H1 (cell line): ENCODE measurements around the gene UBE2L6. TPM values are rescaled to one million over a fixed set of nuclear protein-coding genes. Genes with fewer than 3 reads are reported as not detected.

Experiments
- CTCF ChIA-PET: fragments of 300-600 bp; sonication (Branson Sonifier 250); formaldehyde crosslinking; loops from one replicate; lab custom pipeline; 2021; ENCODE audit not compliant: partially characterized antibody; lab: Charles Lee
- POLR2A ChIA-PET: fragments of 300-600 bp; sonication (Branson Sonifier 250); formaldehyde crosslinking; loops from one replicate; lab custom pipeline; 2021; ENCODE audit warnings: inconsistent platforms; ENCODE audit not compliant: partially characterized antibody; lab: Charles Lee
- DNase-seq, 2 experiments: peaks; one replicate each; pipeline versions ENCODE4 v3.0.0 to v3.0.0-alpha.2; 2010 to 2022; ENCODE audit warnings: low spot score in 2 of 2, low read depth in 1 of 2, mixed read lengths in 1 of 2
- FAIRE-seq: peaks from 2 replicates; lab custom pipeline; 2011; peaks lifted over from hg19 to GRCh38; lab: Jason Lieb, UNC
- H2AFZ ChIP-seq: 2 replicates; pipeline ENCODE4 v1.8.1; 2012; ENCODE audit warnings: low read length, inconsistent platforms
- H2AK5ac ChIP-seq: 2 replicates; pipeline ENCODE4 v1.6.1; 2013; ENCODE audit warnings: low read depth, low read length
- H2BK120ac ChIP-seq: replicated peaks from 2 replicates; pipeline ENCODE3; 2013; ENCODE audit warnings: low read depth, low read length, inconsistent platforms
- H2BK12ac ChIP-seq: 2 replicates; pipeline ENCODE4 v1.6.1; 2013; ENCODE audit warnings: low read depth, low read length
- H2BK15ac ChIP-seq: 2 replicates; pipeline ENCODE4 v1.6.1; 2013; ENCODE audit warnings: low read length
- H2BK20ac ChIP-seq: 2 replicates; pipeline ENCODE4 v1.6.1; 2013; ENCODE audit warnings: low read length
- H2BK5ac ChIP-seq: 2 replicates; pipeline ENCODE4 v1.6.1; 2013; ENCODE audit warnings: low read depth, low read length
- H3K14ac ChIP-seq: 2 replicates; pipeline ENCODE4 v1.6.1; 2013; ENCODE audit warnings: inconsistent platforms; ENCODE audit not compliant: insufficient read length
- H3K18ac ChIP-seq: 2 replicates; pipeline ENCODE4 v1.6.1; 2013; ENCODE audit warnings: low read length; ENCODE audit errors: extremely low read depth
- H3K23ac ChIP-seq: 2 replicates; pipeline ENCODE4 v1.6.1; 2013; ENCODE audit warnings: inconsistent platforms; ENCODE audit not compliant: insufficient read length
- H3K23me2 ChIP-seq: 2 replicates; pipeline ENCODE4 v1.6.1; 2013; ENCODE audit warnings: low read depth, low read length
- H3K27ac ChIP-seq: 2 replicates; pipeline ENCODE4 v1.6.1; 2011; ENCODE audit warnings: low read depth, low read length, inconsistent platforms
- H3K27me3 ChIP-seq, 4 experiments: replicated peaks in 1 of 4; 1 replicate in 1 of 4; 2 replicates in 3 of 4; pipeline versions ENCODE4 v1.6.1 to v1.8.1; 2011 to 2013; ENCODE audit warnings: low read length in 3 of 4, mild to moderate bottlenecking in 3 of 4, inconsistent platforms in 2 of 4, mixed read lengths in 2 of 4, moderate library complexity in 1 of 4; ENCODE audit not compliant: control insufficient read depth in 3 of 4, insufficient read depth in 3 of 4; ENCODE audit errors: extremely low read depth in 1 of 4
- H3K36me3 ChIP-seq, 4 experiments: 2 replicates each; pipeline versions ENCODE4 v1.6.1 to v1.8.1; 2011 to 2013; ENCODE audit warnings: mild to moderate bottlenecking in 4 of 4, low read length in 3 of 4, moderate library complexity in 2 of 4, control low read depth in 1 of 4, inconsistent platforms in 1 of 4; ENCODE audit not compliant: insufficient read depth in 4 of 4, control insufficient read depth in 2 of 4
- H3K4ac ChIP-seq: replicated peaks from 2 replicates; pipeline ENCODE3; 2013; ENCODE audit warnings: low read length, low read depth, mixed read lengths, inconsistent platforms; ENCODE audit not compliant: insufficient read length
- H3K4me1 ChIP-seq, 4 experiments: replicated peaks in 1 of 4; 1 replicate in 1 of 4; 2 replicates in 3 of 4; pipeline versions ENCODE4 v1.6.1 to v1.8.1; 2011 to 2013; ENCODE audit warnings: low read length in 3 of 4, inconsistent platforms in 2 of 4, mixed read lengths in 1 of 4; ENCODE audit not compliant: insufficient read depth in 4 of 4, control insufficient read depth in 3 of 4
- H3K4me2 ChIP-seq, 2 experiments: 2 replicates each; pipeline versions ENCODE4 v1.6.1 to v1.8.1; 2011 to 2013; ENCODE audit warnings: low read depth in 2 of 2, low read length in 2 of 2, control low read depth in 1 of 2, inconsistent platforms in 1 of 2, mild to moderate bottlenecking in 1 of 2; ENCODE audit not compliant: insufficient read depth in 1 of 2
- H3K4me3 ChIP-seq, 4 experiments: fragments of 200-600, 300-600 bp in 1 of 4; sonication (generic), shearing (Covaris generic), sonication (Bioruptor Twin) in 1 of 4; 2 replicates each; pipeline versions ENCODE4 v1.5.1 to v1.8.1; 2011 to 2016; ENCODE audit warnings: low read length in 4 of 4, low read depth in 3 of 4, control low read depth in 2 of 4, inconsistent platforms in 2 of 4, mild to moderate bottlenecking in 2 of 4, mixed read lengths in 1 of 4, moderate library complexity in 1 of 4; ENCODE audit not compliant: insufficient read depth in 2 of 4; ENCODE audit errors: extremely low read depth in 1 of 4
- H3K56ac ChIP-seq: replicated peaks from 2 replicates; pipeline ENCODE3; 2013; ENCODE audit warnings: low read depth, mild to moderate bottlenecking, mixed read lengths, low read length, inconsistent platforms; ENCODE audit not compliant: insufficient read length
- H3K79me1 ChIP-seq: 2 replicates; pipeline ENCODE4 v1.6.1; 2013; ENCODE audit warnings: low read depth, low read length, control low read depth
- H3K79me2 ChIP-seq, 2 experiments: 2 replicates each; pipeline versions ENCODE4 v1.6.1 to v1.8.1; 2012 to 2013; ENCODE audit warnings: low read length in 2 of 2, mild to moderate bottlenecking in 2 of 2, inconsistent platforms in 1 of 2; ENCODE audit not compliant: insufficient read depth in 2 of 2, control insufficient read depth in 1 of 2
- H3K9ac ChIP-seq, 4 experiments: replicated peaks in 1 of 4; 1 replicate in 1 of 4; 2 replicates in 3 of 4; pipeline versions ENCODE4 v1.6.1 to v1.8.1; 2011 to 2013; ENCODE audit warnings: low read depth in 3 of 4, low read length in 3 of 4, control low read depth in 2 of 4, mild to moderate bottlenecking in 2 of 4, moderate library complexity in 2 of 4, inconsistent platforms in 1 of 4; ENCODE audit errors: extremely low read depth in 1 of 4
- H3K9me3 ChIP-seq, 2 experiments: 2 replicates each; pipeline versions ENCODE4 v1.6.1 to v1.8.1; 2012 to 2013; ENCODE audit warnings: mild to moderate bottlenecking in 2 of 2, moderate library complexity in 2 of 2, control low read depth in 1 of 2, inconsistent platforms in 1 of 2, low read depth in 1 of 2, low read length in 1 of 2, mixed read lengths in 1 of 2; ENCODE audit not compliant: insufficient read depth in 2 of 2
- H4K20me1 ChIP-seq, 2 experiments: replicated peaks in 1 of 2; 2 replicates each; pipeline versions ENCODE3 to v1.8.1; 2011 to 2013; ENCODE audit warnings: inconsistent platforms in 2 of 2, low read length in 2 of 2, mild to moderate bottlenecking in 1 of 2; ENCODE audit not compliant: insufficient read depth in 2 of 2, control insufficient read depth in 1 of 2
- H4K5ac ChIP-seq: 2 replicates; pipeline ENCODE4 v1.6.1; 2013; ENCODE audit warnings: low read length, low read depth, mixed read lengths, inconsistent platforms; ENCODE audit not compliant: insufficient read length
- H4K8ac ChIP-seq: 2 replicates; pipeline ENCODE4 v1.8.0; 2013; ENCODE audit warnings: mild to moderate bottlenecking, moderate library complexity, low read length, inconsistent platforms; ENCODE audit not compliant: insufficient read depth; ENCODE audit errors: extremely low read depth
- H4K91ac ChIP-seq: replicated peaks from 2 replicates; pipeline ENCODE3; 2013; ENCODE audit warnings: low read length, mixed read lengths, inconsistent platforms; ENCODE audit not compliant: insufficient read length
- ATF2 ChIP-seq: IDR thresholded peaks from 2 replicates; pipeline ENCODE4 v1.6.1; 2012; ENCODE audit warnings: low read length, inconsistent platforms
- CHD1 ChIP-seq: IDR thresholded peaks from 2 replicates; pipeline ENCODE4 v1.6.1; 2012; ENCODE audit warnings: low read depth, low read length, improper control_type of control experiment
- CHD2 ChIP-seq: IDR thresholded peaks from 2 replicates; pipeline ENCODE4 v1.6.1; 2012; ENCODE audit warnings: low read length, improper control_type of control experiment
- E2F6 ChIP-seq: IDR thresholded peaks from 2 replicates; pipeline ENCODE4 v1.6.1; 2012; ENCODE audit warnings: inconsistent platforms
- GTF2F1 ChIP-seq: IDR thresholded peaks from 2 replicates; pipeline ENCODE4 v1.6.1; 2012; ENCODE audit warnings: low read depth, low read length, improper control_type of control experiment, borderline replicate concordance
- KDM5A ChIP-seq: fragments of 200-600 bp; IDR thresholded peaks from 2 replicates; pipeline ENCODE4 v1.7.1; 2012; ENCODE audit warnings: mild to moderate bottlenecking, low read length, inconsistent platforms, mixed read lengths
- NRF1 ChIP-seq: IDR thresholded peaks from 2 replicates; pipeline ENCODE4 v1.6.1; 2011; ENCODE audit warnings: mild to moderate bottlenecking, low read depth, low read length, improper control_type of control experiment
- PHF8 ChIP-seq: fragments of 200-600 bp; sonication (generic); conservative IDR thresholded peaks from 2 replicates; pipeline ENCODE4 v1.7.1; 2012; ENCODE audit warnings: low read depth, mild to moderate bottlenecking, inconsistent platforms, low read length, moderate library complexity
- SIN3A ChIP-seq, 2 experiments: IDR thresholded peaks in 1 of 2; conservative IDR thresholded peaks in 1 of 2; 2 replicates each; pipeline ENCODE4 v1.6.1; 2011 to 2012; ENCODE audit warnings: low read length in 2 of 2, improper control_type of control experiment in 1 of 2, low read depth in 1 of 2, mild to moderate bottlenecking in 1 of 2
- TEAD4 ChIP-seq: IDR thresholded peaks from 2 replicates; pipeline ENCODE4 v1.6.1; 2012; ENCODE audit warnings: low read depth, low read length, inconsistent platforms, mixed read lengths
- WGBS, 2 experiments: shearing (Covaris generic) in 1 of 2; methylation state at CpG; one replicate each; pipeline versions ENCODE4 v1.1.6 to v1.1.7; 2013 to 2015; ENCODE audit warnings: low lambda C conversion rate in 2 of 2, mixed read lengths in 2 of 2, inconsistent platforms in 1 of 2, low coverage in 1 of 2, missing lambda C conversion rate in 1 of 2; ENCODE audit not compliant: insufficient replicate concordance in 2 of 2, insufficient coverage in 1 of 2, insufficient read length in 1 of 2; ENCODE audit errors: extremely low coverage in 1 of 2, missing lambda C conversion rate in 1 of 2; 5-methylcytosine and 5-hydroxymethylcytosine counted together
- polyA plus RNA-seq, 7 experiments: library from polyadenylated mRNA; depleted of rRNA in 3 of 7; stranded (reverse) in 5 of 7; unstranded in 2 of 7; fragments of >200 nt in 5 of 7; fragments of 200-250 nt in 2 of 7; gene quantifications; 1 replicate in 5 of 7; 2 replicates in 1 of 7; 4 replicates in 1 of 7; pipeline versions ENCODE4 v1.2.1 to v1.2.3, GENCODE V29; 2011 to 2013; ENCODE audit warnings: missing spikeins in 2 of 7, mixed read lengths in 2 of 7
- total RNA-seq: library from RNA; stranded (reverse); fragmentation: NEBNext Ultra II Directional; extraction: Animal tissue kit (Norgen Biotek cat#: 25700); gene quantifications from 2 replicates; pipeline ENCODE4 v1.2.1, GENCODE V29; 2021

The UBE2L6 gene
- total and polyA plus RNA-seq, 2 of the 8 experiments (the other 6 are each of a cell fraction or from before 2014, with no cell fraction given): 67.8 to 89.2 TPM

GRCh38 chr11:57604296-57605027, 37.0 kb upstream of the UBE2L6 start:
- WGBS, 2 experiments: 78% methylated on average over 8 of the region's 8 CpGs; no CpG with 5 or more reads in 1 of the 2 experiments
- Histone ChIP-seq H3K79me2 (no peaks in the 10 kb centered on the region), H3K23ac (no peak overlapping the region), H4K91ac (no peak overlapping the region), H3K4me1 (no peaks in the 10 kb centered on the region), H3K56ac (no peak overlapping the region), H2BK5ac (no peak overlapping the region), H3K14ac (no peak overlapping the region), H3K27ac (no peak overlapping the region), H3K9ac (no peak overlapping the region), H2BK12ac (no peak overlapping the region), H3K4ac (no peak overlapping the region), H4K8ac (no peak overlapping the region), H4K5ac (no peak overlapping the region), H3K27me3 (no peaks in the 10 kb centered on the region), H2BK20ac (no peak overlapping the region), H3K79me1 (no peaks in the 10 kb centered on the region), H2BK15ac (no peak overlapping the region), H2AFZ (no peak overlapping the region), H3K4me2 (no peak overlapping the region), H3K4me3 (no peak overlapping the region), H4K20me1 (no peaks in the 10 kb centered on the region), H2BK120ac (no peak overlapping the region), H3K36me3 (peaks cover 0 to 13% (median 2%) of the 10 kb centered on the region in 4 experiments; a peak in 6 of 8 replicates), H3K9me3 (no peaks in the 10 kb centered on the region), H3K18ac (no peak overlapping the region), H3K23me2 (no peaks in the 10 kb centered on the region), H2AK5ac (no peak overlapping the region)
- no peak for DNase-seq
- no peak for FAIRE-seq
- ChIA-PET CTCF (interaction anchor here (0.7 to 20.2 kb wide), 12 partner anchors 10 to 1276 kb away, joined by 3 to 286 read pairs (median 4); partner anchors contain the start of gene UBE2L6), POLR2A (interaction anchor here (0.7 to 51.1 kb wide), 10 partner anchors 9 to 174 kb away, joined by 3 to 1546 read pairs (median 4); partner anchors contain the start of genes CLP1, UBE2L6 and YPEL4)
- no peak for TF ChIP-seq PHF8
- TF ChIP-seq E2F6: no peak
- TF ChIP-seq CHD1: no peak
- TF ChIP-seq TEAD4: no peak
- TF ChIP-seq CHD2: no peak
- TF ChIP-seq ATF2: no peak
- no peak for TF ChIP-seq SIN3A (conservative IDR thresholded peaks at IDR 0.05 in 1 of 2, IDR thresholded peaks at IDR 0.05 in 1 of 2; ENCODE audit: low read depth in 1 of 2, low read length in 2 of 2)
- no peak for TF ChIP-seq NRF1
- TF ChIP-seq KDM5A: no peak
- no peak for TF ChIP-seq GTF2F1
